HT1080 (cell line): ENCODE measurements around the gene ILK. TPM values are rescaled to one million over a fixed set of nuclear protein-coding genes. Genes with fewer than 3 reads are reported as not detected.

Experiments
- DNase-seq: peaks from one replicate; pipeline ENCODE4 v3.0.0-alpha.2; 2015; ENCODE audit warnings: low read depth
- total RNA-seq: library from RNA; depleted of rRNA; stranded (reverse); fragments of >200 nt; shearing (Covaris generic); gene quantifications from 2 replicates; pipeline ENCODE4 v1.2.3, GENCODE V29; 2014

The ILK gene
- total RNA-seq, 1 experiment from 2014 or later, result 149 TPM

DNA sequence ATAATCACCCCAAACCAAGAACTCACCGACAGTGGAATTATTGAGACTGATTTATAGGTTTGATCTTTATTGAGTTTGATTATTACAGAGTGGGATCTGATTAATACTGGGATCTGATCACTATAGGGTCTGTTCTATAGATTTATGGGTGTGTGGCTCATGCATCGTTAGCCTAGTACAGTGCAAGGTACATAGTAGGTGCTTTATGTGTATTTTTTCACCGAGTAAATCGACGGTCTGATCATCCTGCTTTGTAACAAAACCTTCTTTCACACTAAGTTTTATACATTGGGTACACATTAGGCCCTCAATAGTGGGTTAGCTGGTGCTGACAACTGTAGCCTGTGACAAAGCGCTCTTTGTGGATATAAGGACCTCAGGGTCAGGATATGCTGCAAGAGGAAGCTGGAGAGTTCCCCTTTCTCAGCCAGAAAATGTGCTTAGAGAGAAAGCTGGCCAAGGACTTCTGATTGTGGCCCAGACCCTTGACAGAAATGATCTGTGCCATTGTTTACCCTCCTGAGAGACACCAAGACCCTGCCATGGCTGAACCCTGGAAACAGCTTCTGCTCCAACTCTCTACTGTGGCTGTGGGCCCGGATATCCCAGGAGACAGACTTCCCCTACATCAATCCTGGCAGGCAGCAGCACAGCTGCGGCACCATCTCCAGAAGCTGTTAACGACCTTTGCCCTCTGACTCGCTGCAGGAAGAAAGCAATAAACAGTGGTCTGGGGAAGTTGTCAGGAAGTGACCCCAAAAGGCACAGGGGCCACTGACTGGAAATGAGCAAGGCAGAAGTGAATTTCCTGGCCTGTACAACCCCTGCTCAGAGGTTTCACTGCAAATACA lies 31.7 kb downstream of the ILK start:
- DNase-seq, result peak; percentile 59

DNA sequence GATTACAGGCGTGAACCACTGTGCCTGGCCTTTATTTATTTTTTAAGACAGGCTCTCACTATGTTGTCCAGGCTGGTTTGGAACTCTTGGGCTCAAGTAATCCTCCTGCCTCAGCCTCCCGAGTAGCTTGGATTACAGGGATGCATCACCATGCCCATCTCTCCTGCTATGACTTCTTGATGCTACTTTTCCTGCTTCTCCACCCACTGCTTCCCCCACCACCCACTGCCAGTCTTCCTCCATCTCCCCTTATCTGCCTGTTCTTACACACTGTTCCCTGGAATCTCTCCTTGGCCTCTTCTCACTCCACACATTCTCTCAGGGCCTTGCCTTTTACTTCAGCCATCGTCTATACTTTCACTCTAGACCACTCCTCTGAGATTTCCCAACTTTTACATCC lies 32.9 kb downstream of the ILK start:
- DNase-seq, result no peak

DNA sequence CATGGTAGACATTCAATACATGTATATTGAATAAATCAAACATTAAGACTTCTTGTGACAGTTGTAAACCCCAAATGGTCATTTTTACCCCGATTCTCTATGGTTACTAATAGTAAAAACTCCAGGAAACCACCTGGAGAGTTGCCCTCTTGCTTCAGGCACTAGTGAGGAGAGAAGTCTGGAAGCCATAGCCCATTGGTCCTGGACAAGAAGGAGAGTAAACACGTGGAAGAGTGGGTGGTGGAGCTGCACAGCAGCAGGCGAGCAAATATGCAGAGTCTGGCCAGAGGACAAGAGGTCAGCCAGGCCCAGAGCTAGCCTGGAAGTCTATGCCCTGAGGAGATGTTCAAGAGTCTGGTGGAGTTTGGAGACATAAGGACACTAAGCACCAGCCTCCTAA lies 34.3 kb downstream of the ILK start:
- DNase-seq, result no peak

DNA sequence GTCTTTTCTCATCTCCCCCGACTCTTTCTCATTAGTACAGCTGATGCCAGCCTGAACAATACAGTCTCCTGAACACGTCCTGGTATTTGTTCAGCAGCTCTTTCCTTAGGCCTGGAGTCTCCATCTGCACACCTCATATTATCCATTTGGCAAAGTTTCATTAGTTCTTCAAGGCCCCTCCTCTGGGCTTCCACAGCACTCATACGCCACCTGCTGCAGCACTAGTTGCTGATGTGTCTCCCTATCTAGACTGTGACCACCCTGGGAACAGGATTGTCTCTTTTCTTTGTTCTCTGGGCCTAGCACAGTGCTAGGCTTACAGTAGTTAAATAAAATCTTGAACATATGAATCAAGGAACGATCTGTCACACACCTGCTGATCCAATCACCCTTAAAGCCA lies 34.9 kb downstream of the ILK start:
- DNase-seq, result no peak

DNA sequence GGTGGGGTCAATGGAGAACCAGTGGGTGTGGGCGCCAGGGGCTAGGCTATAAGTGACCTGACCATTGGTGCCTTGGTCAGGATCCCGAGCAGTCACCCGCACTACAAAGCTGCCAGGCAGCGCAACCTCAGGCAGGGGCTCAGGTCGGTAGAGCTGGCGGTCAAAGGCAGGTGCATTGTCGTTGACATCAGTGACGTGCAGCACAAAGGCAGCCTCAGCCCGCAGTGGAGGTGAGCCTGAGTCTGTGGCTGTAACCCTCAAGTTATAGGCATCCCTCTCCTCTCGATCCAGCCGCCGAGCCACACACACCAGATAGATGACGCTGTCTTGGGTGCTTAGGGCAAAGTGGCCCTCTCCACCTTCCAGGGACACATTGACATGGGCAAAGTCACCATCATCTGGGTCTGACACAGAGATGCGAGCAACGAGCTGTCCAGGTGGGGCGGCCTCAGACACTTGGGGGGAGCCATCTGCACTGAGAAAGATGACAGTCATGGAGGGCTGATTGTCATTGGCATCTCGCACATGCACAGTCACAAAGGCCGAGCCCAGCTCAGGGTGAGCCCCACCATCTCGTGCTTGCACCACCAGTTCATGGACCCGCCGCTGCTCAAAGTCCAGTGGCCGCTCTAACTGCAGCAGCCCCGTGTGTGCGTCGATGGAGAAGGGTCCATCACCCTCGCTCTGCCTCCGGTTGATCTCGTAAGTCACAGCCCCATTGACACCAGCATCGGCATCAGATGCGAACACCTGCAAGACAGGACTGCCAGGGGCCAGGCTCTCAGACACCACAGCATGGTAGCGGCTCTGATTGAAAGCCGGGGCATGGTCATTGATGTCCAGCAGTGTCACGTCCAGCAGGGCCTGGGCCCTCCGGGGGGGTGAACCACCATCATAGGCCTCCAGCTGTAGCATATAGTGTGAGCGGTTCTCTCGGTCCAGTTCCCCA lies 36.7 kb downstream of the ILK start:
- no peak for DNase-seq

DNA sequence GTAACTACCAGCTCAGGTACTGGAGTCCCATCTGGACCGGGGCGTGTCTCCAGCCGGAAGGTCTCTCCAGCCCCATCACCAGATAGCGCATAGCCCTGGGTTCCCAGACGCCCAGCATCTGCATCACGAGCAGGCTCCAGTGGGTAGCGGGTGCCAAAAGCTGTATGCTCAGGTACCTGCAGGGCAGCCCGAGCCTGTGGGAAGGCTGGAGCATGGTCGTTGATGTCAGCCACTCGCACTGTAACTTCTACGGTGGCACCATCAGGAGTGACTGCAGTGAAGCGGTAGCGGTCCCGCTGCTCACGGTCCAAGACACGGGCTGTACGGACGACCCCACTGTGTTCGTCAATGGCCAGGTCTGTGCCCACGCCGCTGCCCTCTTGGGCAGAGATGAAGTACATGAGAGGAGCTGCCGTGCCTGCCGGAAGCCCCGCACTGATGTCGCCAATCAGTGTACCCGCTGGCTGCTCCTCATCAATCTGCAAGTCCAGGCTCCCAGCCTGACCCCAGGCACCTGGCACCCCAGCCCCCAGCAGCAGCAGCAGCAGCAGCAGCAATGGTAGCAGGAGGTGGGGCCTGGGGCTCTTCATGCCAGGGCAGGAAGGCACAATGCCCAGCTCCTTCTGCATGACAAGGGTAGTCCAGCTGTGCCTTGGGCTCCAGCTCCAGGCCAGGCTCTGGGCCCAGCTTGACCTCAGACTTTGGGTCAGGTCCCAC lies 37.6 kb downstream of the ILK start:
- no peak for DNase-seq

- DNase-seq, result no peak
Measured at GRCh38 chr11:6642957-6643356, 39.4 kb downstream of the ILK start.

DNA sequence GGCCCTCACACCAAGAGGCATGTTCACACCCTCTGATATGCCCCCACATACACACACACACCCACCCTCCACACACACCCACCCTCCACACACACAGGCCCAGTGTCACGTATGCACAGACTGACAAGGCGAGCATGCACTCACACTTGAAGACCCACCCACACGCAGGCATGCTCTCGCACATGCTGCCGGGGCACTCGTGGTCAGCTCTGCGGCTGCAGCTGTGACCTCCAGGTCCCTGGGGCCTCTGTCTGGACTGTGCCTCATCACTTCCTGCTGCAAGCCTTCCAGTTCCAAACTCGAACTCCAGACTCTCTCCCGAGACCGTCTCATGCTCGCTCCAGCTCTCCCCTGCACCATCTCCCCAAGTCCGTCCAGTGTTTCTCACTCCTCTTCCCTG lies 42.5 kb downstream of the ILK start:
- DNase-seq, result peak; percentile 20

- DNase-seq, result no peak
Measured at GRCh38 chr11:6646576-6646917, 43.0 kb downstream of the ILK start.

- no peak for DNase-seq
Measured at GRCh38 chr11:6646918-6647679, 43.5 kb downstream of the ILK start.

DNA sequence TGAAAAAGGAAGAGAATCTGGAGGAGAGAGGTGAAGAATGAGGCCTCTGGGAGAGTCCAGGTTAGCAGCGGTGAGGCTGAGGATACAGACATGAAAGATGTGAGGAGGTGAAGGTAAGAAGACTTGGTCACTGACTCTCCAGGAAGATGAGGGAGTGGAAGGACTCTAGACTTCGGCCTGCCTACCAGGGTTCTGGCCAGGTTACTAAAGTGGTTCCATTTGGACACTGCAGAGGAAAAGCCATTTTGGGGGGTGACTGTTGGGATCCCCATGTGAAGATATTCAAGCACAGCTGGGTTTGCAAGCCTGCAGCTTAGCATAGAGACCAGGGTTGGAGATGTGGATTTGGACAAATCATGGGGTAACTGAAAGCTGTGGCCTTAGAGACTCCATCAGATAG lies 44.3 kb downstream of the ILK start:
- no peak for DNase-seq

DNA sequence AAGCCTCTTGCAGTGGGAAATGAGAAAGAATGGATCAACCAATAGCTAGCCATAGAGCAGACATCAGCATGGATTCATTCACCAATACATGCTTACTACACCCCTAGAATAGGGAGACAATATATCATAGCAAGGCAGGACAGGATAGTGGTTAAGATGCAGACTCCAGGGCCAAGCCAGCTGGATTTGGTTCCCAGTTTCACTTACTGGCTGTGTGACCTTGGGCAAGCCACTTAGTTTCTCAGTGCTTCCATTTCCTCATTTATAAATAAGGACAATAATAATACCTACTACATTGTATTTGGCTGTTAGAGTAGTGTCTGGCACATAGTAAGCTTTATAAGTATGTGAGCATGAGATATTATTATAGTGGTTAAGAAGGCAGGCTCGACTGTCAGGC lies 44.9 kb downstream of the ILK start:
- DNase-seq, result no peak

DNA sequence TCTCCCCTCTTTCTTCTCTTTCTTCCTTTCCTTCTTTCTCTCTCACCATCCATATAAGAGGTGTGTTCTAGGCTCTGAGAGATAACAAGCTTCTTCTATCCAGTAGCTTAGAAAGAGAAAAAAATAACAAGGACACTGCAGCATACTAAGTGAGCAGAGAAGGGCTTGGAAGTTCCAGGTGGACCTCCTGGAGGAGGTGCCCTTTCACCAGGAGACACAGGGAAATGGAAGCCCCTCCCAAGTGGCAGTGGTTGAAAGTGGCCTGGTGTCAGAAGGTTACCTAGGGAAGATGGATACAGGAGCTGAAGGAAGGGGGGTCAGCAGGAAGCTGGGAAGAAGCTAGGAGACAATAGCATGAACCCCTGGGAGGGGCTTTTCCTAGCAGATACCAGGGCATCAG lies 46.5 kb downstream of the ILK start:
- no peak for DNase-seq

GRCh38 chr11:6650980-6651379 lies 47.4 kb downstream of the ILK start:
- DNase-seq, result peak; percentile 42

GRCh38 chr11:6652182-6652581 lies 48.6 kb downstream of the ILK start:
- no peak for DNase-seq

- no peak for DNase-seq
Measured at GRCh38 chr11:6653097-6653496, 49.5 kb downstream of the ILK start.

DNA sequence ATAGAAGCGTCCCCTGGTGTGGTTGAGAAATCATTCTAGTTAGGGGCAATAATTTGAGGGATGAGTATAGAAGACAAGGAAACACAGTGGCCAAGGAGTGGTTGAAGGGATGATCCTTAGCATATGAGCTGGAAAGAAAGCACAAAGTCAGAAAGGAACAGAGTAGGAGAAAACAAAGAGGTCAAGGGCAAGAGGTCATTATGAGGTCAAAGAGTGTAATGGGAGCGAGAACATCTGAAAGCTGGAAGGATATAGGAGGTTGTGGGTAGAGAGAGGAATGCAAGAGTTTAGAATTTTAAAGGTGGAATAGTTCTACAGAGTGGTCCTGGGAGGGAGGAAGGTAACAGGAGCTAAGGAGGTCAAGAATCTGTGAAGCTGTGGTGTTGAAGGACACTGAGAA lies 50.1 kb downstream of the ILK start:
- no peak for DNase-seq

DNA sequence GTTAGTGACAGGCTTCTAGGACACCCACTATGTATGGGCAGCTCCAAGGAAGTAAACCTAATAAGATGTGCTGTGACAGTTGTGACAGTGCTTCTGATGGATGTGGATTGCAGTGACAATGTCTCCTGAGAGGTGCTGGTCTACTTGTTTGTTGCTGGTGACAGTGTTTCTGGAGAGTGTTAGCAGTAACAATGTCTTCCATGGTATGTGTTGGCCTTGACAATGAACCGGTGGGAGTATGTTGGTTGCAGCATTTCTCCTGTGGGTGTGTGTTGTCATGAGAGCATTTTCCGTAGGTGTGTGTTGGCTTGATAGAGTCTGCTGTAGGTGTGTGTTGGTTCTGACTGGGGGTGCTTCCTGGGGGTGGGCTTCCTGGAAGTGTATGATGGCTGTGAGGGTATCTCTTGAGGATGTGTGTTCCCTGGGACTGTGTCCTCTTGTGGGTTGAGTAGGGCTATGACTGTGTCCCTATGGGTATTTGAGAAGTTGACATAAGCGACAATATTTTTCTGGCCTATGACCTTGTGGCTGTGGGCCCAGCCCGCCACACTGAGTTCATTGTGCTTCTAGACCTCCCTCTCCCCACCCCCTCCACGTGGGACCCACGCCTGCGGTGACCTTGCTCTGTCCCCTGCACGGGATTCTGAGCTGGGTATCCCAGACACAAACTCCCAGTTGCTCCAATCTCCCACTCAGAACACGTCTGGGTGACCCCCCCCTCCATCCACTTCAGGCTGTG lies 50.9 kb downstream of the ILK start:
- no peak for DNase-seq

GRCh38 chr11:6655020-6655789 lies 51.6 kb downstream of the ILK start:
- no peak for DNase-seq
